ENCODE measurements around the gene WNT3A.

Gene WNT3A

GRCh38 chr1:228073061-228073856 is 66.5 kb downstream of the WNT3A start:
- no peak for DNase-seq

GRCh38 chr1:228073857-228074545 is 67.2 kb downstream of the WNT3A start:
- peak; percentile 1 for DNase-seq

- no peak for DNase-seq
Measured at GRCh38 chr1:228074954-228075730, 68.3 kb downstream of the WNT3A start.

- no peak for DNase-seq
Measured at GRCh38 chr1:228075801-228076271, 69.0 kb downstream of the WNT3A start.

GRCh38 chr1:228076796-228077430 is 70.1 kb downstream of the WNT3A start:
- DNase-seq = no peak

- no peak for DNase-seq
Measured at GRCh38 chr1:228077565-228078330, 71.0 kb downstream of the WNT3A start.

- no peak for DNase-seq
Measured at GRCh38 chr1:228079013-228079412, 72.2 kb downstream of the WNT3A start.

GRCh38 chr1:228079601-228080263 is 72.9 kb downstream of the WNT3A start:
- DNase-seq = no peak

- no peak for DNase-seq
Measured at GRCh38 chr1:228081144-228081543, 74.3 kb downstream of the WNT3A start.

- no peak for DNase-seq
Measured at GRCh38 chr1:228081578-228082213, 74.9 kb downstream of the WNT3A start.

GRCh38 chr1:228082214-228082917 is 75.6 kb downstream of the WNT3A start, which contains the start of gene ARF1:
TSS of gene ARF1 (plus strand) at chr1:228082708. CDS start at chr1:228097115, 14,407 bp downstream.
- DNase-seq = peak; percentile 54

- no peak for DNase-seq
Measured at GRCh38 chr1:228082918-228083870, 76.4 kb downstream of the WNT3A start.

GRCh38 chr1:228083871-228084278 is 77.1 kb downstream of the WNT3A start:
- no peak for DNase-seq

GRCh38 chr1:228084325-228084724 is 77.5 kb downstream of the WNT3A start:
- DNase-seq = no peak

GRCh38 chr1:228084797-228085196 is 78.0 kb downstream of the WNT3A start:
- DNase-seq = no peak

- no peak for DNase-seq
Measured at GRCh38 chr1:228085287-228085951, 78.6 kb downstream of the WNT3A start.

- no peak for DNase-seq
Measured at GRCh38 chr1:228087771-228088251, 81.0 kb downstream of the WNT3A start.

Data from NCI-H748 treated with DMSO at 0.1 percent for 48 hours (cell line).